B cell (primary cell): Measurements from ENCODE around the gene ARFGAP3. TPM values are rescaled to one million over a fixed set of nuclear protein-coding genes. Genes with fewer than 3 reads are reported as not detected.

Experiments
- ATAC-seq: fragments of 200-7000 bp; cut with Tn5 transposase; one replicate; pipeline ENCODE4 v1.10.0; 2021; ENCODE audit warnings: low read depth, mild to moderate bottlenecking, moderate number of reproducible peaks, moderate library complexity
- CTCF ChIA-PET: fragments of 350-600 bp; sonication (Branson Sonifier 250); formaldehyde crosslinking; loops from one replicate; lab custom pipeline; 2021; ENCODE audit warnings: antibody characterized with exemption, inconsistent platforms; lab: Charles Lee
- POLR2A ChIA-PET: fragments of 350-600 bp; sonication (Branson Sonifier 250); formaldehyde crosslinking; loops from one replicate; lab custom pipeline; 2021; ENCODE audit warnings: antibody characterized with exemption; lab: Charles Lee
- DNase-seq: peaks from one replicate; pipeline ENCODE4 v3.0.0; 2013
- H2AFZ ChIP-seq: 2 replicates; pipeline ENCODE4 v1.6.1; 2012; ENCODE audit warnings: mild to moderate bottlenecking, low read depth, low read length; ENCODE audit not compliant: insufficient read depth, poor library complexity, severe bottlenecking
- H3K27ac ChIP-seq, 2 donors: 1 replicate in 1 of 2; 2 replicates in 1 of 2; pipeline ENCODE4 v1.5.1; 2012 to 2013; ENCODE audit warnings: low read length in 2 of 2, mild to moderate bottlenecking in 2 of 2, moderate library complexity in 1 of 2
- H3K27me3 ChIP-seq, 4 experiments: fragments of 200-600 bp in 1 of 4; sonication (generic) in 1 of 4; replicated peaks in 1 of 4; 1 replicate in 2 of 4; 2 replicates in 2 of 4; pipeline versions ENCODE4 v1.6.1 to v1.7.0; 2013 to 2016; ENCODE audit warnings: low read length in 3 of 4, mild to moderate bottlenecking in 2 of 4, mixed read lengths in 1 of 4, moderate library complexity in 1 of 4; ENCODE audit not compliant: insufficient read depth in 4 of 4, control insufficient read depth in 3 of 4; ENCODE audit errors: control extremely low read depth in 1 of 4
- H3K36me3 ChIP-seq, 2 experiments: replicated peaks in 1 of 2; 1 replicate in 1 of 2; 2 replicates in 1 of 2; pipeline versions ENCODE4 v1.6.1 to v1.7.1; 2013; ENCODE audit warnings: low read length in 1 of 2; ENCODE audit not compliant: insufficient read depth in 2 of 2, control insufficient read depth in 1 of 2; ENCODE audit errors: control extremely low read depth in 1 of 2, extremely low read depth in 1 of 2
- H3K4me1 ChIP-seq, 2 donors: fragments of 200-600 bp in 1 of 2; sonication (generic) in 1 of 2; 1 replicate in 1 of 2; 2 replicates in 1 of 2; pipeline versions ENCODE4 v1.5.1 to v1.6.1; 2013 to 2017; ENCODE audit warnings: low read length in 2 of 2; ENCODE audit not compliant: control insufficient read depth in 2 of 2, insufficient read depth in 2 of 2
- H3K4me2 ChIP-seq: replicated peaks from 2 replicates; pipeline ENCODE3; 2012; ENCODE audit warnings: mild to moderate bottlenecking, low read depth, low read length; ENCODE audit not compliant: poor library complexity, severe bottlenecking
- H3K4me3 ChIP-seq, 5 experiments: fragments of 200-600 bp in 1 of 5; sonication (generic) in 1 of 5; 1 replicate in 3 of 5; 2 replicates in 2 of 5; pipeline versions ENCODE4 v1.5.1 to v1.7.0; 2011 to 2016; ENCODE audit warnings: low read length in 4 of 5, mild to moderate bottlenecking in 4 of 5, low read depth in 2 of 5, control low read depth in 1 of 5, moderate library complexity in 1 of 5; ENCODE audit not compliant: insufficient read depth in 1 of 5; ENCODE audit errors: control extremely low read depth in 1 of 5, extremely low read depth in 1 of 5
- H3K79me2 ChIP-seq: fragments of 200-600 bp; sonication (generic); one replicate; pipeline ENCODE4 v1.6.0; 2016; ENCODE audit warnings: low read length; ENCODE audit not compliant: control insufficient read depth, insufficient read depth
- H3K9ac ChIP-seq: fragments of 200-600 bp; sonication (generic); 2 replicates; pipeline ENCODE4 v1.6.1; 2017; ENCODE audit warnings: mild to moderate bottlenecking, low read length, moderate library complexity
- H3K9me3 ChIP-seq, 3 donors: one replicate each; pipeline versions ENCODE4 v1.6.1 to v1.7.1; 2013; ENCODE audit warnings: low read length in 2 of 3; ENCODE audit not compliant: control insufficient read depth in 2 of 3, insufficient read depth in 1 of 3; ENCODE audit errors: control extremely low read depth in 1 of 3
- H4K20me1 ChIP-seq: 2 replicates; pipeline ENCODE4 v1.6.0; 2012; ENCODE audit warnings: mild to moderate bottlenecking, low read length; ENCODE audit not compliant: insufficient read depth, control insufficient read depth, poor library complexity, severe bottlenecking
- H3K27ac Mint-ChIP-seq: one replicate; pipeline ENCODE4 v1.8.0; 2021; ENCODE audit warnings: mixed read lengths
- H3K27me3 Mint-ChIP-seq: one replicate; pipeline ENCODE4 v1.8.0; 2021; ENCODE audit warnings: mixed read lengths
- H3K4me1 Mint-ChIP-seq: one replicate; pipeline ENCODE4 v1.8.0; 2021; ENCODE audit warnings: mixed read lengths
- H3K4me3 Mint-ChIP-seq: one replicate; pipeline ENCODE4 v1.8.0; 2021; ENCODE audit warnings: mixed read lengths
- H3K9me3 Mint-ChIP-seq: one replicate; pipeline ENCODE4 v1.8.0; 2022; ENCODE audit warnings: mixed read lengths; ENCODE audit not compliant: insufficient read depth
- CTCF ChIP-seq: fragments of 200-600 bp; IDR thresholded peaks from one replicate; pipeline ENCODE4 v1.8.0; 2022; ENCODE audit warnings: antibody characterized with exemption, mild to moderate bottlenecking
- EZH2 ChIP-seq: IDR thresholded peaks from 2 replicates; pipeline ENCODE4 v1.6.1; 2012; ENCODE audit warnings: borderline replicate concordance, low read depth, mild to moderate bottlenecking, moderate library complexity, low read length; ENCODE audit not compliant: insufficient read depth, poor library complexity, severe bottlenecking
- WGBS: methylation state at CpG from one replicate; pipeline ENCODE4 v1.1.5; 2013; ENCODE audit warnings: missing lambda C conversion rate; ENCODE audit not compliant: insufficient coverage; 5-methylcytosine and 5-hydroxymethylcytosine counted together
- intact Hi-C: fragments of 100-400 bp; cut with micrococcal nuclease; formaldehyde crosslinking; loops from one replicate; pipeline ENCODE4 v1.10.0; 2022
- polyA plus RNA-seq: library from polyadenylated mRNA; depleted of rRNA; stranded (reverse); fragments of >200 nt; gene quantifications from 2 replicates; pipeline ENCODE4 v1.2.3, GENCODE V29; 2012
- small RNA-seq: library from RNA; depleted of rRNA; stranded (forward); fragments of <200 nt; gene quantifications from one replicate; pipeline ENCODE3, GENCODE V24; 2012; ENCODE audit warnings: low replicate concordance, low read depth; ENCODE audit not compliant: insufficient read length
- total RNA-seq, 2 donors: library from RNA; stranded (reverse); fragments of 120-200 nt in 1 of 2; gene quantifications; 1 replicate in 1 of 2; 2 replicates in 1 of 2; pipeline versions ENCODE4 v1.2.3 to v1.2.4, GENCODE V29; 2013 to 2022

ARFGAP3 gene
- total and polyA plus RNA-seq, 2 donors (not counting 1 experiment from before 2014, with no cell fraction given), result 10.7 to 33.2 TPM

DNA sequence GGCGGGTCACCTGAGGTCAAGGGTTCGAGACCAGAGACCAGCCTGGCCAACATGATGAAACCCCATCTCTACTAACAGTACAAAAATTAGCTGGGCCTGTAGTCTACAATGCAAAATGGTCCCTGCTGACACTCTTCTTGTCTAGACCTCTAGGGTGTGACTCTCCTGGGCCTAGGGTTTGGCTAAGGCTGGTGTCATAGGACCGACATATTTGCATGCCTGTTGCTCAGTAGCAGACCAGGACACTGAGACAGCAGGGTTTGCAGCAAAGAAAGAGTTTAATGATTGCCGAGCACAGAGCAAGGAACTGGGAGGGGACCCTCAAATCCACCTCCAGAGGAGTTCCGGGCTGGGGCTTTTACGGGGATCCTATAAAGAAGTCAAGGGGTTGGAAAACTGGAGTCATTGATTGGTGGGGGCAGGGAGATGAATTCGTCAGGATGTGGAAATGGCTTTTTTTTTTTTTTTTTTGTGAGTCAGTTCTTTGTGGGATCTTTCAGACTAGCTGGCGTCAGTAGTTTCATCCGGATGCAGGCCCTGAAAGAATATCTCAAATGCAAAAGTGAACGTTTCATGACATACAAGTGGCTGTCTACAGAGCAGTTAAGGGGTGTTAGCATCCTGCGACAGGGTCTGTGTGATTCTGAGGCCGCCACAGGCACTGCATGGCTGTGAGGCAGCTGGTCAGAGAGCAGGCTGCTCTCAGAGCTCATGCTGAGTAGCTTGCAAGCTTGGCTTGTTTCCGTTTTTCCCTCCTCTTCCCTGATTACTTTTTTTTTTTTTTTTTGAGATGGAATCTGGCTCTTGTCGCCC, 109.2 kb downstream of the ARFGAP3 start:
- Mint-ChIP-seq H3K4me3 (no peak overlapping the region), H3K4me1 (peaks cover 8% of the 10 kb centered on the region), H3K9me3 (no peaks in the 10 kb centered on the region), H3K27me3 (no peaks in the 10 kb centered on the region), H3K27ac (no peak overlapping the region)
- no peaks in the 10 kb centered on the region for H3K27me3 ChIP-seq
- peak; percentile 43 for ATAC-seq
- no peak overlapping the region for H2AFZ ChIP-seq
- H3K36me3 ChIP-seq, result no peaks in the 10 kb centered on the region
- no peaks in the 10 kb centered on the region for H3K9me3 ChIP-seq
- H3K4me1 ChIP-seq, result no peaks in the 10 kb centered on the region
- POLR2A ChIA-PET, result interaction anchor here (0.7 kb wide), 1 partner anchor 475 kb away, joined by 6 read pairs; no protein-coding TSS in a partner anchor
- H3K4me3 ChIP-seq, result no peak overlapping the region
- no peak for DNase-seq
- H3K79me2 ChIP-seq, result no peaks in the 10 kb centered on the region
- no peaks in the 10 kb centered on the region for H4K20me1 ChIP-seq
- intact Hi-C loops, result no loop called here
- TF ChIP-seq EZH2 (no peak), CTCF (no peak)
- 91% methylated on average over 10 of the region's 14 CpGs for WGBS
- CTCF ChIA-PET, result interaction anchor here (0.6 kb wide), 1 partner anchor 16 kb away, joined by 3 read pairs; no protein-coding TSS in a partner anchor
- H3K4me2 ChIP-seq, result no peak overlapping the region
- no peak overlapping the region for H3K27ac ChIP-seq
- no peak overlapping the region for H3K9ac ChIP-seq

Small RNA genes within 50 kb of the gene (small RNA-seq; reads per million reads assigned to genes)
- not detected for gene RF00019

Other genes with a start within 250 kb of the ARFGAP3 start
- 84.0 and 86.5 TPM in 2 replicates for gene POLDIP3, start 242.4 kb downstream of the ARFGAP3 start, total RNA-seq
- gene POLDIP3, start 242.4 kb downstream of the ARFGAP3 start, polyA plus RNA-seq, result 43.8 and 44.9 TPM in 2 replicates
- 3.7 and 4.4 TPM in 2 replicates for gene ATP5MGL, start 216.7 kb downstream of the ARFGAP3 start, total RNA-seq
- 0.18 TPM in 1 of 2 replicates, not detected in the other for gene ATP5MGL, start 216.7 kb downstream of the ARFGAP3 start, polyA plus RNA-seq
- gene CYB5R3, start 207.9 kb downstream of the ARFGAP3 start, total RNA-seq, result 79.2 and 80.6 TPM in 2 replicates
- 40.3 and 60.8 TPM in 2 replicates for gene CYB5R3, start 207.9 kb downstream of the ARFGAP3 start, polyA plus RNA-seq
- gene A4GALT, start 136.4 kb downstream of the ARFGAP3 start, total RNA-seq, result 6.1 and 6.9 TPM in 2 replicates
- gene A4GALT, start 136.4 kb downstream of the ARFGAP3 start, polyA plus RNA-seq, result 0.09 TPM in 1 of 2 replicates, not detected in the other
- 59.3 and 60.3 TPM in 2 replicates for gene PACSIN2, start 157.9 kb upstream of the ARFGAP3 start, total RNA-seq
- 26.9 and 32.5 TPM in 2 replicates for gene PACSIN2, start 157.9 kb upstream of the ARFGAP3 start, polyA plus RNA-seq
- gene TTLL1, start 232.1 kb upstream of the ARFGAP3 start, total RNA-seq, result 2.1 and 3.0 TPM in 2 replicates
- 2.5 and 3.3 TPM in 2 replicates for gene TTLL1, start 232.1 kb upstream of the ARFGAP3 start, polyA plus RNA-seq